Caco-2 (cell line): Measurements from ENCODE around the gene NECAP2. TPM values are rescaled to one million over a fixed set of nuclear protein-coding genes. Genes with fewer than 3 reads are reported as not detected.

ENCODE experiments used
- BruUV-seq: library from RNA; stranded (reverse); fragments of 400-500 nt; replicated peaks from 2 replicates; lab custom pipeline; 2021; lab: Mats Ljungman, UMichigan
- CTCF ChIA-PET: fragments of 300-600 bp; sonication (Branson Sonifier 250); formaldehyde crosslinking; loops from one replicate; lab custom pipeline; 2022; ENCODE audit warnings: antibody characterized with exemption; lab: Charles Lee
- POLR2A ChIA-PET: fragments of 300-600 bp; sonication (Branson Sonifier 250); formaldehyde crosslinking; loops from one replicate; lab custom pipeline; 2022; ENCODE audit warnings: antibody characterized with exemption; lab: Charles Lee
- DNase-seq, 2 experiments: peaks; one replicate each; pipeline versions ENCODE4 v3.0.0 to v3.0.0-alpha.2; 2020 to 2022
- H3K27me3 ChIP-seq: replicated peaks from 2 replicates; pipeline ENCODE4 v1.6.0; 2011; ENCODE audit warnings: low read length; ENCODE audit not compliant: control insufficient read depth, insufficient read depth
- H3K36me3 ChIP-seq: 2 replicates; pipeline ENCODE4 v1.5.1; 2011; ENCODE audit warnings: low read length; ENCODE audit not compliant: control insufficient read depth, insufficient read depth
- H3K4me1 ChIP-seq: fragments of 250-450 bp; sonication (Bioruptor Pico); 2 replicates; pipeline ENCODE4 v1.5.1; 2020; ENCODE audit warnings: mild to moderate bottlenecking
- H3K4me3 ChIP-seq: 2 replicates; pipeline ENCODE4 v1.5.1; 2011; ENCODE audit warnings: low read depth, mild to moderate bottlenecking, control low read depth, low read length
- H3K9me3 ChIP-seq: fragments of 250-450 bp; sonication (Bioruptor Pico); 2 replicates; pipeline ENCODE4 v1.5.1; 2020; ENCODE audit warnings: mild to moderate bottlenecking, moderate library complexity
- H3K27ac Mint-ChIP-seq: one replicate; pipeline ENCODE4 v1.8.0; 2022; ENCODE audit warnings: mixed read lengths; ENCODE audit not compliant: unreplicated experiment
- H3K27me3 Mint-ChIP-seq: one replicate; pipeline ENCODE4 v1.8.0; 2022; ENCODE audit warnings: mixed read lengths; ENCODE audit not compliant: insufficient read depth, unreplicated experiment
- H3K36me3 Mint-ChIP-seq: one replicate; pipeline ENCODE4 v1.8.0; 2022; ENCODE audit warnings: mild to moderate bottlenecking, mixed read lengths; ENCODE audit not compliant: insufficient read depth, unreplicated experiment
- H3K4me1 Mint-ChIP-seq: one replicate; pipeline ENCODE4 v1.8.0; 2022; ENCODE audit warnings: low read depth, mixed read lengths; ENCODE audit not compliant: unreplicated experiment
- H3K4me3 Mint-ChIP-seq: one replicate; pipeline ENCODE4 v1.8.0; 2022; ENCODE audit warnings: mild to moderate bottlenecking, moderate library complexity, mixed read lengths; ENCODE audit not compliant: unreplicated experiment
- H3K9me3 Mint-ChIP-seq: one replicate; pipeline ENCODE4 v1.8.0; 2022; ENCODE audit warnings: mixed read lengths; ENCODE audit not compliant: unreplicated experiment
- CTCF ChIP-seq, 2 experiments: fragments of 200-600 bp in 1 of 2; IDR thresholded peaks; 1 replicate in 1 of 2; 2 replicates in 1 of 2; pipeline versions ENCODE4 v1.5.1 to v1.8.0; 2011 to 2022; ENCODE audit warnings: antibody characterized with exemption in 1 of 2, control low read depth in 1 of 2, inconsistent platforms in 1 of 2, low read depth in 1 of 2, low read length in 1 of 2, mild to moderate bottlenecking in 1 of 2, moderate library complexity in 1 of 2; ENCODE audit not compliant: insufficient read depth in 1 of 2, severe bottlenecking in 1 of 2, unreplicated experiment in 1 of 2
- intact Hi-C: fragments of 100-400 bp; cut with micrococcal nuclease; formaldehyde crosslinking; loops from one replicate; pipeline ENCODE4 v1.10.0; 2022; ENCODE audit not compliant: unreplicated experiment
- total RNA-seq: library from RNA; stranded (reverse); gene quantifications from 2 replicates; pipeline ENCODE4 v1.2.3, GENCODE V29; 2022

Gene NECAP2
- total RNA-seq, 1 experiment from 2014 or later = 29.4 TPM

GRCh38 chr1:16410803-16411202 lies 29.7 kb upstream of the NECAP2 start:
- no peak for TF ChIP-seq CTCF (IDR thresholded peaks at IDR 0.05; ENCODE audit: insufficient read depth in 1 of 2, low read depth in 1 of 2, low read length in 1 of 2, severe bottlenecking in 1 of 2, unreplicated experiment in 1 of 2)
- Histone ChIP-seq H3K27me3 (no peaks in the 10 kb centered on the region), H3K36me3 (no peaks in the 10 kb centered on the region), H3K4me1 (no peaks in the 10 kb centered on the region), H3K9me3 (no peaks in the 10 kb centered on the region), H3K4me3 (no peak overlapping the region)
- Mint-ChIP-seq H3K4me1 (no peaks in the 10 kb centered on the region), H3K36me3 (peaks cover 6% of the 10 kb centered on the region), H3K27me3 (no peaks in the 10 kb centered on the region), H3K27ac (no peak overlapping the region), H3K9me3 (no peaks in the 10 kb centered on the region), H3K4me3 (no peak overlapping the region)
- intact Hi-C loops = no loop called here
- ChIA-PET POLR2A (no interaction called here), CTCF (no interaction called here)
- DNase-seq = no peak
- BruUV-seq = no TSS peak

- no peaks in the 10 kb centered on the region for H3K36me3 ChIP-seq
- no peaks in the 10 kb centered on the region for H3K27me3 Mint-ChIP-seq
- no peaks in the 10 kb centered on the region for H3K27me3 ChIP-seq
- H3K9me3 Mint-ChIP-seq = no peaks in the 10 kb centered on the region
- no peak for DNase-seq
- no TSS peak for BruUV-seq
- POLR2A ChIA-PET = no interaction called here
- H3K4me3 ChIP-seq = no peak overlapping the region
- CTCF ChIA-PET = no interaction called here
- H3K9me3 ChIP-seq = no peaks in the 10 kb centered on the region
- no peak for TF ChIP-seq CTCF (IDR thresholded peaks at IDR 0.05; ENCODE audit: insufficient read depth in 1 of 2, low read depth in 1 of 2, low read length in 1 of 2, severe bottlenecking in 1 of 2, unreplicated experiment in 1 of 2)
- intact Hi-C loops = no loop called here
- H3K27ac Mint-ChIP-seq = no peak overlapping the region
- no peaks in the 10 kb centered on the region for H3K4me1 Mint-ChIP-seq
- H3K36me3 Mint-ChIP-seq = peaks cover 2% of the 10 kb centered on the region
- H3K4me1 ChIP-seq = no peaks in the 10 kb centered on the region
- H3K4me3 Mint-ChIP-seq = no peak overlapping the region
Observed at GRCh38 chr1:16413191-16413590, 27.3 kb upstream of the NECAP2 start.

GRCh38 chr1:16418823-16419425 lies 21.6 kb upstream of the NECAP2 start:
- Mint-ChIP-seq H3K27ac (no peak overlapping the region), H3K9me3 (no peaks in the 10 kb centered on the region), H3K4me3 (no peak overlapping the region), H3K27me3 (peaks cover 10% of the 10 kb centered on the region), H3K36me3 (no peaks in the 10 kb centered on the region), H3K4me1 (no peaks in the 10 kb centered on the region)
- ChIA-PET POLR2A (no interaction called here), CTCF (no interaction called here)
- Histone ChIP-seq H3K36me3 (no peaks in the 10 kb centered on the region), H3K4me3 (no peak overlapping the region), H3K4me1 (no peaks in the 10 kb centered on the region), H3K27me3 (no peaks in the 10 kb centered on the region), H3K9me3 (no peaks in the 10 kb centered on the region)
- intact Hi-C loops = no loop called here
- DNase-seq = no peak
- TF ChIP-seq CTCF (IDR thresholded peaks at IDR 0.05; ENCODE audit: insufficient read depth in 1 of 2, low read depth in 1 of 2, low read length in 1 of 2, severe bottlenecking in 1 of 2, unreplicated experiment in 1 of 2) = no peak
- BruUV-seq = no TSS peak
